Measurements from ENCODE around the gene DIAPH3. TPM values are rescaled to one million over a fixed set of nuclear protein-coding genes. Genes with fewer than 3 reads are reported as not detected.

Gene DIAPH3
- polyA plus RNA-seq, 1 of the 3 experiments (the other 2 are of a cell fraction), result 5.4 TPM

- no peak for TF ChIP-seq RCOR1 (IDR thresholded peaks at IDR 0.05; ENCODE audit: low read length)
- TF ChIP-seq TEAD4 (IDR thresholded peaks at IDR 0.05; ENCODE audit: borderline replicate concordance, insufficient read depth), result no peak
- no peak for TF ChIP-seq FOSL2 (IDR thresholded peaks at IDR 0.05; ENCODE audit: borderline replicate concordance, low read depth)
- TF ChIP-seq MXI1 (IDR thresholded peaks at IDR 0.05; ENCODE audit: low read depth, low read length), result no peak
- TF ChIP-seq MAX (IDR thresholded peaks at IDR 0.05; ENCODE audit: low read depth), result no peak
- no peak for TF ChIP-seq TCF12 (IDR thresholded peaks at IDR 0.05)
- TF ChIP-seq IRF3 (IDR thresholded peaks at IDR 0.05; ENCODE audit: low read depth, low read length), result no peak
- no peak for TF ChIP-seq NFIC (IDR thresholded peaks at IDR 0.05; ENCODE audit: borderline replicate concordance)
- TF ChIP-seq RXRA (IDR thresholded peaks at IDR 0.05; ENCODE audit: borderline replicate concordance, low read depth), result no peak
- no peak for TF ChIP-seq RFX5 (IDR thresholded peaks at IDR 0.05; ENCODE audit: low read length)
- TF ChIP-seq EP300 (IDR thresholded peaks at IDR 0.05; ENCODE audit: borderline replicate concordance in 1 of 2, low read depth in 1 of 2, low read length in 1 of 2), result no peak
- TF ChIP-seq FOXJ3 (CRISPR knock-in tag; IDR thresholded peaks at IDR 0.05), result no peak
- no peak for DNase-seq
- CTCF ChIA-PET, result no interaction called here
- no peaks in the 10 kb centered on the region for H3K9me3 ChIP-seq
- no peak overlapping the region for H3K9ac ChIP-seq
- no peaks in the 10 kb centered on the region for H3K9me2 ChIP-seq
- peaks cover 11% of the 10 kb centered on the region; the same call in 1 of the 2 replicates for H4K20me1 ChIP-seq (ENCODE audit: insufficient read depth)
- no peak overlapping the region for H3K27ac ChIP-seq (ENCODE audit: low read depth in 2 of 2, low read length in 1 of 2)
- H2AFZ ChIP-seq (ENCODE audit: low read depth), result peak overlapping the region; percentile 55
- peaks cover 98% of the 10 kb centered on the region for H3K79me2 ChIP-seq (ENCODE audit: insufficient read depth)
- H3K4me3 ChIP-seq (ENCODE audit: low read depth in 2 of 2, low read length in 1 of 2), result no peak overlapping the region
- H3F3A ChIP-seq (replicated peaks; ENCODE audit: insufficient read depth), result no peaks in the 10 kb centered on the region
- H3K4me1 ChIP-seq (ENCODE audit: control insufficient read depth in 1 of 2, insufficient read depth in 2 of 2, low read depth in 1 of 2, low read length in 1 of 2), result peaks cover 5 to 34% of the 10 kb centered on the region in 2 experiments; a peak in 3 of 4 replicates
- H3K27me3 ChIP-seq (ENCODE audit: insufficient read depth), result no peaks in the 10 kb centered on the region
- H3K4me2 ChIP-seq, result peak overlapping the region; percentile 31; the same call in 1 of the 2 replicates
- POLR2A ChIA-PET, result no interaction called here
- no peaks in the 10 kb centered on the region for H3K36me3 ChIP-seq (replicated peaks in 1 of 2; ENCODE audit: control insufficient read depth in 1 of 2, insufficient read depth in 2 of 2, low read length in 1 of 2)
These were observed 10.8 kb downstream of the DIAPH3 start for GRCh38 chr13:60152904-60153303.

GRCh38 chr13:60152114-60152513 lies 11.6 kb downstream of the DIAPH3 start:
- no peaks in the 10 kb centered on the region for H3K9me2 ChIP-seq
- peaks cover 5 to 41% of the 10 kb centered on the region in 2 experiments; a peak in 3 of 4 replicates for H3K4me1 ChIP-seq (ENCODE audit: control insufficient read depth in 1 of 2, insufficient read depth in 2 of 2, low read depth in 1 of 2, low read length in 1 of 2)
- peaks cover 98% of the 10 kb centered on the region for H3K79me2 ChIP-seq (ENCODE audit: insufficient read depth)
- no peak for TF ChIP-seq NFIC (IDR thresholded peaks at IDR 0.05; ENCODE audit: borderline replicate concordance)
- TF ChIP-seq YY1 (IDR thresholded peaks at IDR 0.05; ENCODE audit: low read depth), result no peak
- H3K27ac ChIP-seq (ENCODE audit: low read depth in 2 of 2, low read length in 1 of 2), result no peak overlapping the region
- POLR2A ChIA-PET, result no interaction called here
- peak overlapping the region; percentile 55; the same call in 1 of the 2 replicates for H2AFZ ChIP-seq (ENCODE audit: low read depth)
- no peak overlapping the region for H3K4me2 ChIP-seq
- peaks cover 17% of the 10 kb centered on the region; the same call in 1 of the 2 replicates for H4K20me1 ChIP-seq (ENCODE audit: insufficient read depth)
- H3K27me3 ChIP-seq (ENCODE audit: insufficient read depth), result no peaks in the 10 kb centered on the region
- DNase-seq, result no peak
- H3K4me3 ChIP-seq (ENCODE audit: low read depth in 2 of 2, low read length in 1 of 2), result no peak overlapping the region
- no peaks in the 10 kb centered on the region for H3K9me3 ChIP-seq
- no peaks in the 10 kb centered on the region for H3K36me3 ChIP-seq (replicated peaks in 1 of 2; ENCODE audit: control insufficient read depth in 1 of 2, insufficient read depth in 2 of 2, low read length in 1 of 2)
- H3F3A ChIP-seq (replicated peaks; ENCODE audit: insufficient read depth), result no peaks in the 10 kb centered on the region
- no peak overlapping the region for H3K9ac ChIP-seq
- CTCF ChIA-PET, result no interaction called here

Data from SK-N-SH (cell line).